Upper lobe of left lung (tissue), 4 donors: ENCODE measurements around the gene PHF21B.

ENCODE experiments used
- CTCF ChIP-seq, 6 experiments: fragments of 450-650 bp in 4 of 6; fragments of 200-600 bp in 2 of 6; sonication (generic) in 2 of 6; IDR thresholded peaks; one replicate each; pipeline ENCODE4 v1.5.1; 2016 to 2019; ENCODE audit warnings: antibody characterized with exemption in 6 of 6
- EP300 ChIP-seq, 4 donors: sonication (generic); formaldehyde crosslinking; IDR thresholded peaks; one replicate each; pipeline ENCODE4 v1.5.1; 2017; ENCODE audit warnings: antibody characterized with exemption in 4 of 4, control low read depth in 2 of 4
- POLR2A ChIP-seq, 4 donors: fragments of 450-650 bp; IDR thresholded peaks; one replicate each; pipeline ENCODE4 v1.5.1; 2016 to 2017; ENCODE audit warnings: antibody characterized with exemption in 4 of 4, mild to moderate bottlenecking in 2 of 4
- POLR2AphosphoS5 ChIP-seq, 2 donors: sonication (generic); formaldehyde crosslinking; IDR thresholded peaks; one replicate each; pipeline ENCODE4 v1.5.1; 2017; ENCODE audit warnings: antibody characterized with exemption in 2 of 2

- TF ChIP-seq CTCF (IDR thresholded peaks at IDR 0.05) (no peak), EP300 (IDR thresholded peaks at IDR 0.05) (no peak), POLR2AphosphoS5 (IDR thresholded peaks at IDR 0.05) (no peak), POLR2A (IDR thresholded peaks at IDR 0.05) (no peak)
Observed at GRCh38 chr22:44937216-44937615, 72.6 kb downstream of the PHF21B start.
